OCI-LY1 (cell line): ENCODE measurements around the gene RARA.

ENCODE experiments used
- EZH2 ChIP-seq: fragments of 200-600 bp; sonication (generic), shearing (Covaris generic); IDR thresholded peaks from 2 replicates; pipeline ENCODE4 v1.8.0; 2017; ENCODE audit warnings: borderline replicate concordance, mixed run types, mild to moderate bottlenecking, antibody characterized with exemption, low read length, moderate library complexity, mixed read lengths
- TF ChIP-seq, protein P1 (sequence below): fragments of 200-600 bp; sonication (generic), shearing (Covaris generic); IDR thresholded peaks from 2 replicates; pipeline ENCODE4 v1.5.1; 2017; ENCODE audit warnings: mild to moderate bottlenecking, antibody characterized with exemption, low read length, moderate library complexity, mixed read lengths

DNA sequence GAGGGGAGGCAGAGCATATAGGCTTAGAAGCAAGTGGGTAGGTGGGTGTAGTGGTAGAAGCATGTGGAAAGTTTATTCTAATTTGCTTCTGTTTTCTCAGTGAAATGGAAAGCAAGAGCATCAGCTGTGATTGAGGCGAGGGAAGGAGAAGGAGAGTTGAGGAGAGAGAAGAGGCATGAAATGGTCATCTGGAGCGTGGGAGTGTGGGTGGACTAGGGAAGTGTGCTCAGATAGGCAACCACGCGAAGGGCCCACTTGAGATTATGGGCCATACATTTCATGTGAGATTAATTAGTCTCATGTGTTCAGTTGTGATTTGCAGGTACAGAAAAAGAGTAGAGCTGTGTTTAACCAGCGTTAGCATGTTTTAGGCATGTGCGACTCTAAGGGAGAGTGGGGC lies 42.1 kb upstream of the RARA start:
- TF ChIP-seq, protein P1, sequence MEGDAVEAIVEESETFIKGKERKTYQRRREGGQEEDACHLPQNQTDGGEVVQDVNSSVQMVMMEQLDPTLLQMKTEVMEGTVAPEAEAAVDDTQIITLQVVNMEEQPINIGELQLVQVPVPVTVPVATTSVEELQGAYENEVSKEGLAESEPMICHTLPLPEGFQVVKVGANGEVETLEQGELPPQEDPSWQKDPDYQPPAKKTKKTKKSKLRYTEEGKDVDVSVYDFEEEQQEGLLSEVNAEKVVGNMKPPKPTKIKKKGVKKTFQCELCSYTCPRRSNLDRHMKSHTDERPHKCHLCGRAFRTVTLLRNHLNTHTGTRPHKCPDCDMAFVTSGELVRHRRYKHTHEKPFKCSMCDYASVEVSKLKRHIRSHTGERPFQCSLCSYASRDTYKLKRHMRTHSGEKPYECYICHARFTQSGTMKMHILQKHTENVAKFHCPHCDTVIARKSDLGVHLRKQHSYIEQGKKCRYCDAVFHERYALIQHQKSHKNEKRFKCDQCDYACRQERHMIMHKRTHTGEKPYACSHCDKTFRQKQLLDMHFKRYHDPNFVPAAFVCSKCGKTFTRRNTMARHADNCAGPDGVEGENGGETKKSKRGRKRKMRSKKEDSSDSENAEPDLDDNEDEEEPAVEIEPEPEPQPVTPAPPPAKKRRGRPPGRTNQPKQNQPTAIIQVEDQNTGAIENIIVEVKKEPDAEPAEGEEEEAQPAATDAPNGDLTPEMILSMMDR = no peak
- no peak for TF ChIP-seq EZH2
